ENCODE measurements around the gene TRABD2B.

Gene TRABD2B

GRCh38 chr1:47782414-47783166, 214.6 kb downstream of the TRABD2B start:
- H3K36me3 ChIP-seq: no peaks in the 10 kb centered on the region
- H3K9me3 ChIP-seq: no peaks in the 10 kb centered on the region
- no peaks in the 10 kb centered on the region for H3K27me3 ChIP-seq
- no peak overlapping the region for H3K4me3 ChIP-seq
- no peak overlapping the region for H3K9ac ChIP-seq
- no peak overlapping the region for H3K27ac ChIP-seq
- H3K4me2 ChIP-seq: no peak overlapping the region
- TF ChIP-seq Cebpa-rat (IDR thresholded peaks at IDR 0.05): no peak
- H4K20me1 ChIP-seq: no peaks in the 10 kb centered on the region
- H3K4me1 ChIP-seq: no peaks in the 10 kb centered on the region

DNA sequence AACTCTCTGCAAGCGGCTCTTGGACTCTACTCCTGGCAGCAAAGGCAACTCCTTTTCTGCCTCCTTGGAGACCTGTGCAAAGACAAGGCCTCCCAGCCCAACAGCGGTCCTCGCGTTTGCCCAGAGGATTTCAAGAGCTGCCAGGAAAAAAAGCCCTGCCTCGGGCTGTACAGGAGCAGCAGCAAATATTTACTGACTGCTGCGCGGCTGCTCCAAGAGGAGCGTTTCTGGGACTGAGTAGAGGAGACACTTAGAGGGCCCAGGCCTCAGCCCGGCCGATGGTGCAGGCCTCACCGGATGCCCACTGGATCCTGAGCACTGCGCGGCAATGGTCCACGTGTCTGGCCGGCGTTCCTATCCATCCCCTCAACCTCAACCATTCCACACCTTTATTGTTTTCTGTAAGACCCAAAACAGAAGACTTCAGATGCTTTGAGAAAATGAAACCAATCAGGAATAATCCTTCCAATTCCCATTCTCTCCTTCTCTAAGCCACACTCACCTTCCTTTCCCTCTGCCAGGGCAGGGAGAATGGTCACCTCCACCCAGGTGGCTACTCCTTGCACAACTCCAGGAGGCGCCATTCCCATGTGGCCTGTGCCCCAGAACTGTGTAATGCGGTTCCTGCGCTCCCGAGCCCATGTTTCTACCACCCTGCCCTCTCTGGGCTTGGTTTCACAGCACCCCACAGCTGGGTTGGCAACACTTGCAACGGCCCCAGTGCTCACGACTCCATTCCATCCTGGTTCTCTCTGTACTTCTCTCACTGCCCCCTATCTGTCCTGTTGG, 215.8 kb downstream of the TRABD2B start:
- Histone ChIP-seq H3K9me3 (no peaks in the 10 kb centered on the region), H3K9ac (no peak overlapping the region), H3K4me3 (no peak overlapping the region), H3K36me3 (no peaks in the 10 kb centered on the region), H3K4me1 (peaks cover 9% of the 10 kb centered on the region), H3K27ac (no peak overlapping the region), H3K27me3 (no peaks in the 10 kb centered on the region), H4K20me1 (no peaks in the 10 kb centered on the region), H3K4me2 (no peak overlapping the region)
- no peak for TF ChIP-seq Cebpa-rat (IDR thresholded peaks at IDR 0.05)

DNA sequence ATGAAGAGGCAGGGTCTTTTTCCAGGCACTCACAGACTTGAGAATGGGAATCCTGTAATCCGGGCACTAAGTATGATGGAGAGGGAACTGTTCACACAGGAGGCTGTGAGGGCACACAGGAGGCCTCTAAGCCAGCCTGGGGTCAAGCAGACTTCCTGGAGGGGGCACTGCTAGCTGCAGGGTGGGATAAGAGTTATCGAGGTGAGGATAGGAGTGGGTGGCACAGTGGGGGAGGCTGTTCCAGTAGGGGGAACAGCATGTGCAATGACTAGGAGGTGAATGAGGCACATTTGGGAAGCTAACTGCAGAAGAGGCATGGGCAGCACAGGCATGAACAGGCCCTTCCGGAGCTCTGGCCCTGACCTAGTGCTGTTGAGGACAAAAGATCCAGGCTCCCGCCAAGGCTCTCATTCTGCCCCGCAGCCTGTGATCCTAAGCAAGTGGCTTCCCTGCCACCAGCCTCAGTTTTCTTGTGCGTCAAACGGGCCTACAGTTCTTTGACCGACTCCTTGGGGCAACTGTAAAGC, 216.7 kb downstream of the TRABD2B start:
- no peaks in the 10 kb centered on the region for H4K20me1 ChIP-seq
- no peak overlapping the region for H3K4me3 ChIP-seq
- H3K27ac ChIP-seq: no peak overlapping the region
- no peaks in the 10 kb centered on the region for H3K27me3 ChIP-seq
- H3K9ac ChIP-seq: no peak overlapping the region
- no peak for TF ChIP-seq Cebpa-rat (IDR thresholded peaks at IDR 0.05)
- H3K36me3 ChIP-seq: no peaks in the 10 kb centered on the region
- no peaks in the 10 kb centered on the region for H3K9me3 ChIP-seq
- no peak overlapping the region for H3K4me2 ChIP-seq
- peaks cover 10% of the 10 kb centered on the region for H3K4me1 ChIP-seq

- H3K9ac ChIP-seq: no peak overlapping the region
- no peaks in the 10 kb centered on the region for H4K20me1 ChIP-seq
- no peak overlapping the region for H3K27ac ChIP-seq
- H3K4me2 ChIP-seq: no peak overlapping the region
- H3K4me1 ChIP-seq: peaks cover 10% of the 10 kb centered on the region
- H3K27me3 ChIP-seq: no peaks in the 10 kb centered on the region
- TF ChIP-seq Cebpa-rat (IDR thresholded peaks at IDR 0.05): no peak
- no peaks in the 10 kb centered on the region for H3K36me3 ChIP-seq
- H3K9me3 ChIP-seq: no peaks in the 10 kb centered on the region
- no peak overlapping the region for H3K4me3 ChIP-seq
Observed at GRCh38 chr1:47779613-47780012, 217.6 kb downstream of the TRABD2B start.

DNA sequence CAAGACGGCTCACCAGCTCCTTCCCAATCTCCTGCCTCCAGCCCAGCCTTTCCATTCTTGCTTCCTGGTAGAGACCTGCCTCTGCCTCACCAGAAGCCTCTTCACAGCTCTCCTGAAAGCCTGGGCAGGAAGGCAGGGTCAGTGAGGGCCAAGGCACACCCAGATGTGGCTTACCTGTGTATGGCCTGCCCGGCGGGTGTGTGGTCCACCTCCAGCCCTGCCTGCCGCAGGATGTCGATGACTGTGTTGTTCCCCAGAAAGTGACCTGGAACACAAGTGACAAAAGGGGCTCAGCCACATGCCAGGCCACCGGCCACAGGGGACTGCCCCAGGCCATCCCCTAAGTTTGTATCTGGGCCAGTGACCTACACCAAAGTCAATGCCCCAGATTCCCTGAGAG, 218.9 kb downstream of the TRABD2B start:
- H4K20me1 ChIP-seq: no peaks in the 10 kb centered on the region
- peaks cover 10% of the 10 kb centered on the region for H3K4me1 ChIP-seq
- H3K9ac ChIP-seq: no peak overlapping the region
- no peak for TF ChIP-seq Cebpa-rat (IDR thresholded peaks at IDR 0.05)
- H3K36me3 ChIP-seq: no peaks in the 10 kb centered on the region
- H3K9me3 ChIP-seq: 0 out of 2 replicates have a peak, but pooled peaks cover 5% of the 10 kb centered on the region
- H3K4me2 ChIP-seq: no peak overlapping the region
- H3K27ac ChIP-seq: no peak overlapping the region
- no peaks in the 10 kb centered on the region for H3K27me3 ChIP-seq
- no peak overlapping the region for H3K4me3 ChIP-seq

GRCh38 chr1:47777322-47777721, 219.9 kb downstream of the TRABD2B start:
- Histone ChIP-seq H3K4me3 (no peak overlapping the region), H3K27ac (peak overlapping the region; percentile 63), H3K9ac (no peak overlapping the region), H3K36me3 (no peaks in the 10 kb centered on the region), H3K4me2 (peak overlapping the region; percentile 51), H3K9me3 (peaks cover 9% of the 10 kb centered on the region; the same call in 1 of the 2 replicates), H3K27me3 (no peaks in the 10 kb centered on the region), H4K20me1 (no peaks in the 10 kb centered on the region), H3K4me1 (peaks cover 10% of the 10 kb centered on the region)
- TF ChIP-seq Cebpa-rat (IDR thresholded peaks at IDR 0.05): no peak

GRCh38 chr1:47776667-47777131, 220.5 kb downstream of the TRABD2B start:
- Histone ChIP-seq H3K36me3 (no peaks in the 10 kb centered on the region), H3K4me2 (peak overlapping the region; percentile 51), H3K9ac (no peak overlapping the region), H3K27me3 (no peaks in the 10 kb centered on the region), H3K4me3 (no peak overlapping the region), H4K20me1 (no peaks in the 10 kb centered on the region), H3K27ac (peak overlapping the region; percentile 63), H3K9me3 (peaks cover 9% of the 10 kb centered on the region; the same call in 1 of the 2 replicates), H3K4me1 (peaks cover 10% of the 10 kb centered on the region)
- no peak for TF ChIP-seq Cebpa-rat (IDR thresholded peaks at IDR 0.05)

- H4K20me1 ChIP-seq: no peaks in the 10 kb centered on the region
- H3K4me2 ChIP-seq: no peak overlapping the region
- no peaks in the 10 kb centered on the region for H3K27me3 ChIP-seq
- H3K9me3 ChIP-seq: peaks cover 9% of the 10 kb centered on the region; the same call in 1 of the 2 replicates
- H3K27ac ChIP-seq: no peak overlapping the region
- no peak for TF ChIP-seq Cebpa-rat (IDR thresholded peaks at IDR 0.05)
- peaks cover 10% of the 10 kb centered on the region for H3K4me1 ChIP-seq
- H3K4me3 ChIP-seq: no peak overlapping the region
- no peak overlapping the region for H3K9ac ChIP-seq
- no peaks in the 10 kb centered on the region for H3K36me3 ChIP-seq
Observed at GRCh38 chr1:47774986-47775834, 222.0 kb downstream of the TRABD2B start.

GRCh38 chr1:47772960-47773682, 224.1 kb downstream of the TRABD2B start:
- no peaks in the 10 kb centered on the region for H3K27me3 ChIP-seq
- H4K20me1 ChIP-seq: no peaks in the 10 kb centered on the region
- peaks cover 10% of the 10 kb centered on the region for H3K4me1 ChIP-seq
- H3K27ac ChIP-seq: no peak overlapping the region
- H3K36me3 ChIP-seq: no peaks in the 10 kb centered on the region
- H3K4me2 ChIP-seq: no peak overlapping the region
- H3K9me3 ChIP-seq: peaks cover 9% of the 10 kb centered on the region; the same call in 1 of the 2 replicates
- no peak overlapping the region for H3K4me3 ChIP-seq
- TF ChIP-seq Cebpa-rat (IDR thresholded peaks at IDR 0.05): no peak
- H3K9ac ChIP-seq: no peak overlapping the region
